Adrenal gland (tissue), 19 donors: ENCODE measurements around the gene GLYATL1. TPM values are rescaled to one million over a fixed set of nuclear protein-coding genes. Genes with fewer than 3 reads are reported as not detected.

Experiments used
- DNase-seq, 7 donors: peaks; one replicate each; pipeline ENCODE4 v3.0.0-alpha.2; 2019 to 2020
- H3K27ac ChIP-seq, 5 donors: fragments of 200-600 bp; sonication (generic) in 4 of 5; 1 replicate in 3 of 5; 2 replicates in 2 of 5; pipeline versions ENCODE4 v1.5.1 to v1.8.0; 2016 to 2020; ENCODE audit warnings: mild to moderate bottlenecking in 1 of 5
- H3K27me3 ChIP-seq: fragments of 200-600 bp; 2 replicates; pipeline ENCODE4 v1.8.0; 2021
- H3K36me3 ChIP-seq, 2 donors: fragments of 200-600 bp; replicated peaks in 1 of 2; 1 replicate in 1 of 2; 2 replicates in 1 of 2; pipeline versions ENCODE4 v1.5.1 to v1.8.0; 2018 to 2022
- H3K4me1 ChIP-seq, 2 donors: fragments of 200-600 bp; replicated peaks in 1 of 2; 1 replicate in 1 of 2; 2 replicates in 1 of 2; pipeline versions ENCODE4 v1.5.1 to v1.8.0; 2018 to 2021
- H3K4me3 ChIP-seq, 4 donors: fragments of 200-600 bp; sonication (generic) in 3 of 4; one replicate each; pipeline ENCODE4 v1.5.1; 2016 to 2018
- H3K9me3 ChIP-seq, 3 donors: fragments of 200-600 bp; sonication (generic) in 1 of 3; replicated peaks in 1 of 3; 1 replicate in 2 of 3; 2 replicates in 1 of 3; pipeline versions ENCODE4 v1.5.1 to v1.8.0; 2016 to 2021
- CTCF ChIP-seq, 6 experiments: fragments of 450-650 bp in 4 of 6; fragments of 200-600 bp in 2 of 6; sonication (generic) in 1 of 6; IDR thresholded peaks; 1 replicate in 5 of 6; 2 replicates in 1 of 6; pipeline versions ENCODE4 v1.5.1 to v1.8.0; 2016 to 2021; ENCODE audit warnings: antibody characterized with exemption in 6 of 6, mild to moderate bottlenecking in 2 of 6, moderate library complexity in 1 of 6
- POLR2A ChIP-seq, 2 donors: fragments of 450-650 bp; IDR thresholded peaks; one replicate each; pipeline ENCODE4 v1.6.1; 2017; ENCODE audit warnings: antibody characterized with exemption in 2 of 2, mild to moderate bottlenecking in 2 of 2, moderate library complexity in 1 of 2
- WGBS, 4 donors: extraction: QIAGEN DNeasy Blood & Tissue Kit in 2 of 4; methylation state at CpG; one replicate each; pipeline versions ENCODE4 v1.1.5 to v1.1.7; 2013 to 2017; 5-methylcytosine and 5-hydroxymethylcytosine counted together
- intact Hi-C, 2 donors: fragments of 100-400 bp; cut with DNase I; formaldehyde crosslinking; loops; one replicate each; pipeline versions ENCODE4 v1.14.1 to v1.15.0; 2022 to 2023
- long read RNA-seq, 10 donors: library from polyadenylated mRNA in 3 of 10; unstranded in 2 of 10; stranded (forward) in 1 of 10; transcript quantifications; one replicate each; pipeline ENCODE4 v2.0.0 and lab custom pipeline, GENCODE V29; 2021 to 2026
- polyA plus RNA-seq, 3 donors: library from polyadenylated mRNA; stranded (reverse); fragments of 200-250 nt in 2 of 3; fragments of 350-450 nt in 1 of 3; fragmentation: Illumina TruSeq in 1 of 3; extraction: RNeasy Lipid Tissue Mini Kit (QIAGEN cat#74804) in 1 of 3; gene quantifications; one replicate each; pipeline ENCODE4 v1.2.3, GENCODE V29; 2013 to 2014
- total RNA-seq, 9 donors: library from RNA; depleted of rRNA in 4 of 9; stranded (reverse); fragments of >200 nt in 4 of 9; fragments of 120-200 nt in 1 of 9; fragmentation: NEBNext Ultra II Directional in 1 of 9; extraction: Animal tissue kit (Norgen Biotek cat#: 25700) in 1 of 9; gene quantifications; one replicate each; pipeline versions ENCODE4 v1.1.0 to v1.2.4, GENCODE V29; 2013 to 2023
- donor health status: healthy with polysubstance abuse.
- donor health status: Bipolar disorder and iron deficiency.
- donor health status: DM: yes; HTN: yes; CAD: no.
- donor health status: DM: no; HTN: no; CAD: no.
- donor health status: DM: no; HTN: no; CAD: no.
- donor health status: DM: yes; HTN: yes; CAD: no.

Gene GLYATL1
- under 1 TPM in 2 of 9 donors, not detected in 7; 0.11 to 0.50 TPM for total RNA-seq
- polyA plus RNA-seq: under 1 TPM in 2 of 3 donors, not detected in 1; 0.07 to 0.18 TPM
- long read RNA-seq, donor 1: 0 reads
- long read RNA-seq, donor 2: 0 reads
- long read RNA-seq, donor 3: 0 reads
- long read RNA-seq, donor 4: 0 reads
- long read RNA-seq, donor 5: 0 reads
- long read RNA-seq, donor 6: 0 reads
- long read RNA-seq, donor 7: 0 reads
- long read RNA-seq, donor 8: 0 reads
- long read RNA-seq, donor 9: 0 reads
- long read RNA-seq, donor 10, partial matches to known transcripts: 0 of 1 reads
- long read RNA-seq, donor 10, other reads (novel, unspliced or antisense): 0 of 1 reads

- WGBS, 4 donors: 65 to 77% (median 76%) methylated on average over 3 to 4 of the region's 4 CpGs
- TF ChIP-seq POLR2A (IDR thresholded peaks at IDR 0.05) (no peak), CTCF (IDR thresholded peaks at IDR 0.05) (no peak)
- no peaks in the 10 kb centered on the region for H3K9me3 ChIP-seq
- no peaks in the 10 kb centered on the region for H3K4me1 ChIP-seq
- no peaks in the 10 kb centered on the region for H3K27me3 ChIP-seq
- H3K36me3 ChIP-seq: no peaks in the 10 kb centered on the region
- H3K4me3 ChIP-seq: no peak within 1 kb of the TSS
- H3K27ac ChIP-seq: no peak within 1 kb of the TSS
- intact Hi-C loops: no loop called here
- no peak for DNase-seq
Observed at GRCh38 chr11:58939277-58939676, at the start of gene GLYATL1. GLYATL1 (plus strand) TSS chr11:58939488; CDS start chr11:58947088, 7,600 bp downstream.

GRCh38 chr11:58893899-58894298, 45.4 kb upstream of the GLYATL1 start:
- 68 to 91% (median 78%) methylated on average over 2 of the region's 2 CpGs for WGBS, 4 donors
- H3K4me1 ChIP-seq: no peaks in the 10 kb centered on the region
- DNase-seq: no peak
- H3K27me3 ChIP-seq: no peaks in the 10 kb centered on the region
- no peak overlapping the region for H3K4me3 ChIP-seq
- no peaks in the 10 kb centered on the region for H3K9me3 ChIP-seq
- intact Hi-C loops: no loop called here
- no peaks in the 10 kb centered on the region for H3K36me3 ChIP-seq
- H3K27ac ChIP-seq: no peak overlapping the region
- no peak for TF ChIP-seq POLR2A (IDR thresholded peaks at IDR 0.05)
- TF ChIP-seq CTCF (IDR thresholded peaks at IDR 0.05): no peak

- Histone ChIP-seq H3K9me3 (no peaks in the 10 kb centered on the region), H3K36me3 (no peaks in the 10 kb centered on the region), H3K4me1 (no peaks in the 10 kb centered on the region), H3K27me3 (peaks cover 4% of the 10 kb centered on the region), H3K4me3 (no peak overlapping the region), H3K27ac (no peak overlapping the region)
- TF ChIP-seq CTCF (IDR thresholded peaks at IDR 0.05) (no peak), POLR2A (IDR thresholded peaks at IDR 0.05) (no peak)
- intact Hi-C loops: no loop called here
- 46 to 70% (median 69%) methylated on average over 1 of the region's 1 CpG for WGBS, 4 donors
- no peak for DNase-seq
Observed at GRCh38 chr11:58898106-58898505, 41.2 kb upstream of the GLYATL1 start.

GRCh38 chr11:58900479-58901420, 38.5 kb upstream of the GLYATL1 start:
- H3K27me3 ChIP-seq: peaks cover 15% of the 10 kb centered on the region
- H3K9me3 ChIP-seq: no peaks in the 10 kb centered on the region
- H3K4me1 ChIP-seq: no peaks in the 10 kb centered on the region
- no peaks in the 10 kb centered on the region for H3K36me3 ChIP-seq
- DNase-seq: peak; percentile 61 to 91 (median 71)
- intact Hi-C loops: no loop called here
- TF ChIP-seq CTCF (IDR thresholded peaks at IDR 0.05) (peak in 5 of 6 experiments; percentile 39 to 65 (median 49)), POLR2A (IDR thresholded peaks at IDR 0.05) (no peak)
- H3K27ac ChIP-seq: no peak overlapping the region
- no peak overlapping the region for H3K4me3 ChIP-seq
- WGBS, 4 donors: 20 to 33% (median 26%) methylated on average over 36 of the region's 36 CpGs
